ENCODE results near the gene H6PD.

H6PD gene

GRCh38 chr1:9198538-9199361, 35.8 kb upstream of the H6PD start:
- H3K4me3 ChIP-seq (ENCODE audit: low read length) = peak overlapping the region; percentile 33
- H3K36me3 ChIP-seq (ENCODE audit: control insufficient read depth, insufficient read depth, low read length) = no peaks in the 10 kb centered on the region
- peaks cover 3% of the 10 kb centered on the region for H3K4me1 ChIP-seq (ENCODE audit: control insufficient read depth, insufficient read depth, low read length)
- H3K9ac ChIP-seq (ENCODE audit: low read length) = no peak overlapping the region
- H3K27me3 ChIP-seq (ENCODE audit: control insufficient read depth, insufficient read depth, low read length) = peaks cover 34% of the 10 kb centered on the region
- no peak overlapping the region for H3K27ac ChIP-seq (ENCODE audit: low read depth, low read length)

GRCh38 chr1:9200441-9200840, 34.1 kb upstream of the H6PD start:
- peaks cover 37% of the 10 kb centered on the region for H3K27me3 ChIP-seq (ENCODE audit: control insufficient read depth, insufficient read depth, low read length)
- peaks cover 3% of the 10 kb centered on the region for H3K4me1 ChIP-seq (ENCODE audit: control insufficient read depth, insufficient read depth, low read length)
- no peak overlapping the region for H3K9ac ChIP-seq (ENCODE audit: low read length)
- H3K36me3 ChIP-seq (ENCODE audit: control insufficient read depth, insufficient read depth, low read length) = no peaks in the 10 kb centered on the region
- no peak overlapping the region for H3K27ac ChIP-seq (ENCODE audit: low read depth, low read length)
- no peak overlapping the region for H3K4me3 ChIP-seq (ENCODE audit: low read length)

- H3K36me3 ChIP-seq (ENCODE audit: control insufficient read depth, insufficient read depth, low read length) = no peaks in the 10 kb centered on the region
- H3K27me3 ChIP-seq (ENCODE audit: control insufficient read depth, insufficient read depth, low read length) = peaks cover 36% of the 10 kb centered on the region
- peak overlapping the region; percentile 29 for H3K4me3 ChIP-seq (ENCODE audit: low read length)
- no peak overlapping the region for H3K9ac ChIP-seq (ENCODE audit: low read length)
- no peak overlapping the region for H3K27ac ChIP-seq (ENCODE audit: low read depth, low read length)
- peaks cover 3% of the 10 kb centered on the region for H3K4me1 ChIP-seq (ENCODE audit: control insufficient read depth, insufficient read depth, low read length)
Observed at GRCh38 chr1:9201401-9202239, 33.0 kb upstream of the H6PD start.

GRCh38 chr1:9202240-9202870, 32.2 kb upstream of the H6PD start:
- H3K27ac ChIP-seq (ENCODE audit: low read depth, low read length) = no peak overlapping the region
- H3K4me3 ChIP-seq (ENCODE audit: low read length) = no peak overlapping the region
- H3K27me3 ChIP-seq (ENCODE audit: control insufficient read depth, insufficient read depth, low read length) = peaks cover 29% of the 10 kb centered on the region
- H3K36me3 ChIP-seq (ENCODE audit: control insufficient read depth, insufficient read depth, low read length) = no peaks in the 10 kb centered on the region
- peaks cover 3% of the 10 kb centered on the region for H3K4me1 ChIP-seq (ENCODE audit: control insufficient read depth, insufficient read depth, low read length)
- no peak overlapping the region for H3K9ac ChIP-seq (ENCODE audit: low read length)

DNA sequence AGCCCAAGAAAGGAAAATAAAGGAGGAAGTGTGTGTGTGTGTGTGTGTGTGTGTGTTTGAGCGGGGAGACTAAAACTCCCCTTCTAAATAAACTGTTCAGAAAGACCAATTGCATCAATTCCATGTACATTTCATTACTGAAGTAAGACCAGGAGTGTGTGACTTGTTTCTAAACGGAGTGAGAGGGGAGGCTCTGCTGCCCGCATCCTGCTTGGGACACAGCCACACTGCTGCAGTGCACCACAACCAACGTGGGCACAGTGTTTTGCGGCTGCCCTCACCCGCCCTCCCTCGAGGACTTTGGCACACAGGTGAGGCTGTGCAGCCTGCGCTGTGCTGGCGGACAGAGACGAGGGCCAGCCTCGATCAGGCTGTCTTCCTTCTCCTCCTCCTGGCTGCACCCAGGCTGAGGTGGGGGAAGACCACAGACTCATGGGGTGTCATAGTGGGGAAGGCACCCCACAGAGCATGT, 31.0 kb upstream of the H6PD start:
- no peak overlapping the region for H3K4me3 ChIP-seq (ENCODE audit: low read length)
- H3K27me3 ChIP-seq (ENCODE audit: control insufficient read depth, insufficient read depth, low read length) = peaks cover 19% of the 10 kb centered on the region
- no peaks in the 10 kb centered on the region for H3K36me3 ChIP-seq (ENCODE audit: control insufficient read depth, insufficient read depth, low read length)
- H3K9ac ChIP-seq (ENCODE audit: low read length) = no peak overlapping the region
- H3K4me1 ChIP-seq (ENCODE audit: control insufficient read depth, insufficient read depth, low read length) = peaks cover 3% of the 10 kb centered on the region
- H3K27ac ChIP-seq (ENCODE audit: low read depth, low read length) = no peak overlapping the region

- no peak overlapping the region for H3K27ac ChIP-seq (ENCODE audit: low read depth, low read length)
- H3K9ac ChIP-seq (ENCODE audit: low read length) = no peak overlapping the region
- H3K27me3 ChIP-seq (ENCODE audit: control insufficient read depth, insufficient read depth, low read length) = peaks cover 14% of the 10 kb centered on the region
- H3K4me3 ChIP-seq (ENCODE audit: low read length) = no peak overlapping the region
- H3K36me3 ChIP-seq (ENCODE audit: control insufficient read depth, insufficient read depth, low read length) = no peaks in the 10 kb centered on the region
- peaks cover 3% of the 10 kb centered on the region for H3K4me1 ChIP-seq (ENCODE audit: control insufficient read depth, insufficient read depth, low read length)
Observed at GRCh38 chr1:9204156-9204720, 30.3 kb upstream of the H6PD start.

DNA sequence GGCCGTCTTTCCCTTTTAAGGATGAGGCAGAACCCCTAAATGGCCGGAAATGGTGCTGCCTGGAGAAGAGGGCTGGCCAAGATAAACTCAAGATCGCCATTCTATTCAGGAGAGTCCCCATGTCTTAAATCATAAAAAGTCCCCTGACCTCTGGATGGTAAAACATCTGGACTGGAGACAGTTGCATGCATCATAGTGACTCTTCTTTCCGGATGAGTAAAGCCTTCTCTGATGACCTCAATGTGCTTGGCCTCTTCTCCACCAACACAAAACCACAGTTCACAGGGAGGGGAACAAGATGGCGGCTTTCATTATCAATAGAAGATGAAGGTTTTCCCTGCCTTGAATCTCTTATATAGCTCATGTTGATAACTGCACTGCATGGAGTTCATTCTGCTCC, 27.5 kb upstream of the H6PD start:
- Histone ChIP-seq H3K27me3 (ENCODE audit: control insufficient read depth, insufficient read depth, low read length) (peaks cover 5% of the 10 kb centered on the region), H3K27ac (ENCODE audit: low read depth, low read length) (no peak overlapping the region), H3K9ac (ENCODE audit: low read length) (no peak overlapping the region), H3K36me3 (ENCODE audit: control insufficient read depth, insufficient read depth, low read length) (no peaks in the 10 kb centered on the region), H3K4me3 (ENCODE audit: low read length) (no peak overlapping the region), H3K4me1 (ENCODE audit: control insufficient read depth, insufficient read depth, low read length) (no peaks in the 10 kb centered on the region)

DNA sequence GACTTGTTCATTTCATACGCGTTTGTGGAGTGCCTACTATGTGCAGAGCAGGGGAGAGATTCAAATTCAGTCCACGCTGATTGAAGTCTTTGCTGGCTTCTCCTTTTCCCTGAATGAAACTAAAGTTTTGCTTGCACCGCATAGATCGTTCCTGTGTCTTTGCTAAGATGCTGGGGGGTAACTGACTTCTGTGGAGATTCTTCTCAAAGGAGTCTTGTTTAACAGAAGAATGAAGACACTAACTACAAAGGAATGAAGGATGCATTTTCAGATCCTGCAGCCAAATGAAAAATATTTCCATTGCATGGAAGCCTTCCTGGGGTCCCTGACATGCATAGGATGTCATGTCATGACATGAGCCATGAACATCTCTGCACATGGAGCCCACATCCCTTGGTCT, 26.9 kb upstream of the H6PD start:
- no peaks in the 10 kb centered on the region for H3K36me3 ChIP-seq (ENCODE audit: control insufficient read depth, insufficient read depth, low read length)
- H3K27ac ChIP-seq (ENCODE audit: low read depth, low read length) = no peak overlapping the region
- peaks cover 5% of the 10 kb centered on the region for H3K27me3 ChIP-seq (ENCODE audit: control insufficient read depth, insufficient read depth, low read length)
- no peaks in the 10 kb centered on the region for H3K4me1 ChIP-seq (ENCODE audit: control insufficient read depth, insufficient read depth, low read length)
- no peak overlapping the region for H3K4me3 ChIP-seq (ENCODE audit: low read length)
- H3K9ac ChIP-seq (ENCODE audit: low read length) = no peak overlapping the region

- H3K4me1 ChIP-seq (ENCODE audit: control insufficient read depth, insufficient read depth, low read length) = no peaks in the 10 kb centered on the region
- no peaks in the 10 kb centered on the region for H3K27me3 ChIP-seq (ENCODE audit: control insufficient read depth, insufficient read depth, low read length)
- no peaks in the 10 kb centered on the region for H3K36me3 ChIP-seq (ENCODE audit: control insufficient read depth, insufficient read depth, low read length)
- no peak overlapping the region for H3K4me3 ChIP-seq (ENCODE audit: low read length)
- no peak overlapping the region for H3K9ac ChIP-seq (ENCODE audit: low read length)
- H3K27ac ChIP-seq (ENCODE audit: low read depth, low read length) = no peak overlapping the region
Observed at GRCh38 chr1:9211291-9211811, 23.2 kb upstream of the H6PD start.

- Histone ChIP-seq H3K36me3 (ENCODE audit: control insufficient read depth, insufficient read depth, low read length) (no peaks in the 10 kb centered on the region), H3K4me1 (ENCODE audit: control insufficient read depth, insufficient read depth, low read length) (no peaks in the 10 kb centered on the region), H3K27me3 (ENCODE audit: control insufficient read depth, insufficient read depth, low read length) (no peaks in the 10 kb centered on the region), H3K9ac (ENCODE audit: low read length) (no peak overlapping the region), H3K27ac (ENCODE audit: low read depth, low read length) (no peak overlapping the region), H3K4me3 (ENCODE audit: low read length) (no peak overlapping the region)
Observed at GRCh38 chr1:9212735-9213134, 21.8 kb upstream of the H6PD start.

GRCh38 chr1:9213956-9214355, 20.6 kb upstream of the H6PD start:
- no peaks in the 10 kb centered on the region for H3K27me3 ChIP-seq (ENCODE audit: control insufficient read depth, insufficient read depth, low read length)
- H3K36me3 ChIP-seq (ENCODE audit: control insufficient read depth, insufficient read depth, low read length) = no peaks in the 10 kb centered on the region
- H3K4me3 ChIP-seq (ENCODE audit: low read length) = no peak overlapping the region
- H3K27ac ChIP-seq (ENCODE audit: low read depth, low read length) = no peak overlapping the region
- no peak overlapping the region for H3K9ac ChIP-seq (ENCODE audit: low read length)
- H3K4me1 ChIP-seq (ENCODE audit: control insufficient read depth, insufficient read depth, low read length) = no peaks in the 10 kb centered on the region

DNA sequence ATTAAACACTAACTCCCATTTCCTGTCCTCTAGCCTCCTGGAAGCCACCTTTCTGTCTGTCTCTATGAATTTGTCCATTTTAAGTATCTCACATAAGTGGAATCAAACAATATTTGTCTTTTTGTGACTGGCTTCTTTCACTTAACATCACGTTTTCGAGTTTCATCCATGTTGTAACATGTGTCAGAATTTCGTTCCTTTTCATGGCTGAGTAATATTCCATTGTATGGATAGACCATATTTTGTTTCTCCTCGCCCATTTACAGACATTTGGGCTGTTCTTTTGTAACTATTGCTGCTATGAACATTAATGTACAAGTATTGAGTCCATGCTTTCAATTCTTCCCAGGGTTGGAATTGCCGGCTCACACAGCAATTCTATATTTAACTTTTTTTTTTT, 15.7 kb upstream of the H6PD start:
- H3K9ac ChIP-seq (ENCODE audit: low read length) = no peak overlapping the region
- H3K4me3 ChIP-seq (ENCODE audit: low read length) = no peak overlapping the region
- H3K27ac ChIP-seq (ENCODE audit: low read depth, low read length) = no peak overlapping the region
- H3K27me3 ChIP-seq (ENCODE audit: control insufficient read depth, insufficient read depth, low read length) = no peaks in the 10 kb centered on the region
- no peaks in the 10 kb centered on the region for H3K4me1 ChIP-seq (ENCODE audit: control insufficient read depth, insufficient read depth, low read length)
- no peaks in the 10 kb centered on the region for H3K36me3 ChIP-seq (ENCODE audit: control insufficient read depth, insufficient read depth, low read length)

Measured in rectal smooth muscle tissue (tissue), 1 donor.